Measurements from ENCODE around the gene PAPPA. TPM values are rescaled to one million over a fixed set of nuclear protein-coding genes. Genes with fewer than 3 reads are reported as not detected.
A peak's percentile ranks its signal among the peaks of the same experiment; 100 is the strongest.

Gene PAPPA
- total RNA-seq, 1 experiment from 2014 or later, result 7.0 TPM

DNA sequence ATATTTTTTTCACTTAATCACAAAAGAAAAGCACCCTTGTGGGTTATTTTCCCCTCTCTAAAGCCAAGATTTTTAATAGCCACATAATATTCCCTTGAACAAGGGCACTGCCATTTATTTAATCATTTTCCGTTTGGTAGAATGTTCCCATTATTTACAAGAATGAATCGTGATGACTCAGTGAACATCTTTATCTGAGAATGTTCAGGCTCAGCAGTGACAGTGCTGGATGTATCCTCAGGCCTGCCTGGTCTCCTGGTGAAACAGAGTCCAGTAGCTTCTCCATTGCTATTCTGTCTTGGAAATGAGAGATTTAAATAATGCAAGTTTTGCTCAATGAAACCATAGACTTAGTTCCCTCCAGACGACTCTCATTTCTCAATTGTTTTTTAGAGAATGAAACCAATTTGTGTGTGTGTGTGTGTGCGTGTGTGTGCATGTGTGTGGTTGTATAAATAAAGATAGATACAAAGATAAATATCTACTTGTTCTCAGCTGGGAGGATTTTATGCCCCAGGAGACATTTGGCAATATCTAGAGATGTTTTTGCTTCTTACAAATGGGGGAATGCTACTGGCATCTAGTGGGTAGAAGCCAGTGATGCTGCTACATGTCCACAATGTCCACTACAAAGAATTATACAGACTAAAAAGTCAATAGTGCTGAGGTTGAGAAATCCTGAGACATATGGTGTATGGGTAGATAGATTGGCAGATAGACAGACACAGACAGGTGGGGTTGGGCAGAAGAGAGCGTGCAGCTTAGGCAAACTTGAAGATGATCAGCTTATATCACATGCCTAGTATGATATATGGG, 55.0 kb downstream of the PAPPA start:
- TF ChIP-seq, protein P1, sequence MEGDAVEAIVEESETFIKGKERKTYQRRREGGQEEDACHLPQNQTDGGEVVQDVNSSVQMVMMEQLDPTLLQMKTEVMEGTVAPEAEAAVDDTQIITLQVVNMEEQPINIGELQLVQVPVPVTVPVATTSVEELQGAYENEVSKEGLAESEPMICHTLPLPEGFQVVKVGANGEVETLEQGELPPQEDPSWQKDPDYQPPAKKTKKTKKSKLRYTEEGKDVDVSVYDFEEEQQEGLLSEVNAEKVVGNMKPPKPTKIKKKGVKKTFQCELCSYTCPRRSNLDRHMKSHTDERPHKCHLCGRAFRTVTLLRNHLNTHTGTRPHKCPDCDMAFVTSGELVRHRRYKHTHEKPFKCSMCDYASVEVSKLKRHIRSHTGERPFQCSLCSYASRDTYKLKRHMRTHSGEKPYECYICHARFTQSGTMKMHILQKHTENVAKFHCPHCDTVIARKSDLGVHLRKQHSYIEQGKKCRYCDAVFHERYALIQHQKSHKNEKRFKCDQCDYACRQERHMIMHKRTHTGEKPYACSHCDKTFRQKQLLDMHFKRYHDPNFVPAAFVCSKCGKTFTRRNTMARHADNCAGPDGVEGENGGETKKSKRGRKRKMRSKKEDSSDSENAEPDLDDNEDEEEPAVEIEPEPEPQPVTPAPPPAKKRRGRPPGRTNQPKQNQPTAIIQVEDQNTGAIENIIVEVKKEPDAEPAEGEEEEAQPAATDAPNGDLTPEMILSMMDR (IDR thresholded peaks at IDR 0.05; ENCODE audit: unreplicated experiment), result no peak

DNA sequence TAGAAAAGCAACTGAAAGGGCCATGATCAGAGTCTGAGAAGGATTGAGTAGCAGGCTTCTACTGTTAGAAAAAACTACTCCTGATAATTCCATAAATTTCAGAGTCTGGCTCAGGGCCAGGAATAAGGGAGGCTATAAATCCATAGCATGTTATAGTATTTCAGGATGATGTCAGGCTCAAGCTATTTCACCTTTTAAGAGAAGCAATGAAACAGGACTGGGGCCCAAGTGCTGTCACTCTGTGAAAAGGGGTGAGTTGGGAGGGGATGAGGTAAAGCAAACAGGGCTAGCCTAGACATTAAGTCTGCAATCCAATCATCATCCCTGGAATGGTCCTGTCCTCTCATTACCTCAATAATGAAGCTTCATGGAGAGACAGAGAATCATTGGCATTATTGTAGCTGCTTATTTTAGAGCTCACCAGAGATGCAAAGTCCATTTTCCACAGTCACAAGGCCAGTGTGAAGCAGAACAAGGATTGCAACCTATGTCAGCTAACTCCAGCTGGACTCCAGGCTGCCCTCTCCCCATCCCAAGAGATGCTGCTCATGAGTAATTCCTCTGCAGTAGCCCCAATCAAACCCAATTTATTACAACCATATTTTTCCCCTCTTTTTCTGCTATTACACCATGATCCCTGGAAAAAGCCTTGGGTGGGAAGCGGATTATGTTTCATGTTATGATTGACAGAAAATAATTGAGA, 56.0 kb downstream of the PAPPA start:
- peak; percentile 21 for DNase-seq (ENCODE audit: unreplicated experiment)
- Mint-ChIP-seq H3K9me3 (ENCODE audit: unreplicated experiment) (no peaks in the 10 kb centered on the region), H3K4me1 (ENCODE audit: insufficient read depth, unreplicated experiment) (peaks cover 17% of the 10 kb centered on the region), H3K27me3 (ENCODE audit: insufficient read depth, unreplicated experiment) (no peaks in the 10 kb centered on the region), H3K36me3 (ENCODE audit: insufficient read depth, unreplicated experiment) (peaks cover 6% of the 10 kb centered on the region), H3K27ac (ENCODE audit: low read depth, unreplicated experiment) (peak overlapping the region; percentile 37), H3K4me3 (ENCODE audit: unreplicated experiment) (no peak overlapping the region)
- CTCF ChIA-PET, result interaction anchor here (0.5 to 0.8 kb wide), 3 partner anchors 15 to 513 kb away, joined by 3 to 4 read pairs (median 3); no protein-coding TSS in a partner anchor
- TF ChIP-seq, protein P1 (IDR thresholded peaks at IDR 0.05; ENCODE audit: unreplicated experiment), result no peak
- no TSS peak for BruUV-seq (replicated peaks)
- intact Hi-C loops (cut with micrococcal nuclease), result no loop called here
- POLR2A ChIA-PET, result interaction anchor here (0.7 to 1.0 kb wide), 2 partner anchors 340 to 377 kb away, joined by 3 read pairs; no protein-coding TSS in a partner anchor

More for the DNA sequence above, 55.0 kb downstream of the PAPPA start:
- Mint-ChIP-seq H3K27ac (ENCODE audit: low read depth, unreplicated experiment) (peak overlapping the region; percentile 37), H3K9me3 (ENCODE audit: unreplicated experiment) (no peaks in the 10 kb centered on the region), H3K36me3 (ENCODE audit: insufficient read depth, unreplicated experiment) (peaks cover 6% of the 10 kb centered on the region), H3K4me1 (ENCODE audit: insufficient read depth, unreplicated experiment) (peaks cover 17% of the 10 kb centered on the region), H3K27me3 (ENCODE audit: insufficient read depth, unreplicated experiment) (no peaks in the 10 kb centered on the region), H3K4me3 (ENCODE audit: unreplicated experiment) (no peak overlapping the region)
- ChIA-PET CTCF (interaction anchor here (0.6 to 0.9 kb wide), 6 partner anchors 118 to 626 kb away, joined by 3 to 4 read pairs (median 4); no protein-coding TSS in a partner anchor), POLR2A (interaction anchor here (0.6 to 1.0 kb wide), 4 partner anchors 24 to 376 kb away, joined by 3 read pairs; no protein-coding TSS in a partner anchor)
- peak; percentile 39 for DNase-seq (ENCODE audit: unreplicated experiment)
- intact Hi-C loops (cut with micrococcal nuclease), result no loop called here
- BruUV-seq (replicated peaks), result no TSS peak

DNA sequence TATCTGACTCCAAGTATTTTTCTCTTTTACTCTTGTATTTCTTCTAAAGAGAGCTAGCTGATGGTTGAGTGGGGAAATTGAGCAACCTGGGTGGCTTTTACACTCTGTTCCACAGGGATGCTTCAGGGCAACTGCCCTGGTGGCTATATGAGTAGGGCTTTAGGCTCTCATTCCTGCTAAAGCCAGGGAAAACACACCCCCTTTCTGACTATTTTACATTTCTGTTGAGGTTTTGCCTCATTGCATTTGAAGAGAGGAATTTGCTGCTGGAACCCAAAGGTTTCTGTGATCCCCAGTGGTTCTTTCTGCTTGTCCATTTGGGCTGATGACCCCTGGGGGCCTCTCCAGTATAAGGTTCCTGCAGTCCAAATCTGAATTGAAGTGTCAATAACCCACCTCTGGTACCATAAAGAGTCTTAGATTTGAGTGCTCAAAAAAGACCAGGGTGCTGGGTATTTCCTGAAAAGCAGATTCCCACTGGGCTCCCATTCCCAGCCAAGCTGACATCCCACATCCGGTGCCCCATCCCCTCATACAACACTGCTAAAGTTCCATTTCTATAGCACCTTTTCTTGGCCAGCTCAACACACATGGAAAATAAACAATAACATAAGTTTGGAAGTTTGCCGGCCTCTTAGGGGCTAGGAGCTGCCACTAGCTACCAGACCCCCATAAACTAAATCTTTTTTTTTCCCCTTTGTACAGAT, 59.5 kb downstream of the PAPPA start:
- Mint-ChIP-seq H3K36me3 (ENCODE audit: insufficient read depth, unreplicated experiment) (peaks cover 10% of the 10 kb centered on the region), H3K27me3 (ENCODE audit: insufficient read depth, unreplicated experiment) (no peaks in the 10 kb centered on the region), H3K27ac (ENCODE audit: low read depth, unreplicated experiment) (no peak overlapping the region), H3K4me3 (ENCODE audit: unreplicated experiment) (no peak overlapping the region), H3K4me1 (ENCODE audit: insufficient read depth, unreplicated experiment) (peaks cover 11% of the 10 kb centered on the region), H3K9me3 (ENCODE audit: unreplicated experiment) (no peaks in the 10 kb centered on the region)
- CTCF ChIA-PET, result interaction anchor here (0.7 to 1.5 kb wide), 3 partner anchors 10 to 327 kb away, joined by 3 to 6 read pairs (median 3); no protein-coding TSS in a partner anchor
- TF ChIP-seq, protein P1 (IDR thresholded peaks at IDR 0.05; ENCODE audit: unreplicated experiment), result no peak
- intact Hi-C loops (cut with micrococcal nuclease), result no loop called here
- DNase-seq (ENCODE audit: unreplicated experiment), result no peak
- POLR2A ChIA-PET, result no interaction called here
- BruUV-seq (replicated peaks), result no TSS peak
